Activated T-helper 1 cell treated with Interleukin-2 at 50 U/mL for 16 hours (primary cell): ENCODE data around the gene MYOT.
"Not testable (repeated sequence)": the region's sequence is repeated elsewhere in the genome, so short reads cannot be mapped to it uniquely, and the experiment has no call there.

Source experiments
- DNase-seq: peaks from one replicate; pipeline ENCODE4 v3.0.0-alpha.2; 2020; ENCODE audit warnings: low read depth

The MYOT gene

GRCh38 chr5:137856916-137857862 lies 10.5 kb upstream of the MYOT start:
- no peak for DNase-seq

GRCh38 chr5:137858223-137858916 lies 9.3 kb upstream of the MYOT start:
- DNase-seq: no peak

GRCh38 chr5:137858954-137859353 lies 8.7 kb upstream of the MYOT start:
- no peak for DNase-seq

GRCh38 chr5:137862251-137862650 lies 5.4 kb upstream of the MYOT start:
- DNase-seq: no peak

- not testable (repeated sequence) for DNase-seq
These were observed 4.0 kb upstream of the MYOT start for GRCh38 chr5:137863653-137864052.

- no peak for DNase-seq
These were observed 895 bp upstream of the MYOT start for GRCh38 chr5:137866541-137867388.

- no peak for DNase-seq
These were observed 3.1 kb downstream of the MYOT start for GRCh38 chr5:137870647-137871339.

- no peak for DNase-seq
These were observed 3.9 kb downstream of the MYOT start for GRCh38 chr5:137871571-137871970.

- no peak for DNase-seq
These were observed 4.8 kb downstream of the MYOT start for GRCh38 chr5:137872466-137872865.

- DNase-seq: no peak
These were observed 8.4 kb downstream of the MYOT start for GRCh38 chr5:137876101-137876500.

- DNase-seq: no peak
These were observed 12.7 kb downstream of the MYOT start for GRCh38 chr5:137880313-137880712.

- no peak for DNase-seq
These were observed 20.2 kb downstream of the MYOT start for GRCh38 chr5:137887831-137888230.

- DNase-seq: no peak
These were observed 20.8 kb downstream of the MYOT start for GRCh38 chr5:137888466-137888862.

- DNase-seq: peak; percentile 67
These were observed 21.5 kb downstream of the MYOT start, which contains the start of gene PKD2L2 for GRCh38 chr5:137888863-137889759. Gene PKD2L2 (plus strand): TSS chr5:137889457. CDS start chr5:137889492, 35 bp downstream.

- DNase-seq: no peak
These were observed 23.2 kb downstream of the MYOT start for GRCh38 chr5:137890845-137891244.

GRCh38 chr5:137891849-137892248 lies 24.2 kb downstream of the MYOT start:
- DNase-seq: no peak

GRCh38 chr5:137894586-137894985 lies 26.9 kb downstream of the MYOT start:
- no peak for DNase-seq

- no peak for DNase-seq
These were observed 28.9 kb downstream of the MYOT start for GRCh38 chr5:137896560-137896959.

- no peak for DNase-seq
These were observed 31.8 kb downstream of the MYOT start for GRCh38 chr5:137899493-137899892.

- DNase-seq: no peak
These were observed 33.6 kb downstream of the MYOT start for GRCh38 chr5:137901011-137901817.
